ENCODE measurements around the gene CENPP. TPM values are rescaled to one million over a fixed set of nuclear protein-coding genes. Genes with fewer than 3 reads are reported as not detected.

CENPP gene
- total RNA-seq, 3 donors from 2014 or later (not counting 1 experiment from before 2014, with no cell fraction given): 10.3 to 14.5 (median 12.1) TPM

DNA sequence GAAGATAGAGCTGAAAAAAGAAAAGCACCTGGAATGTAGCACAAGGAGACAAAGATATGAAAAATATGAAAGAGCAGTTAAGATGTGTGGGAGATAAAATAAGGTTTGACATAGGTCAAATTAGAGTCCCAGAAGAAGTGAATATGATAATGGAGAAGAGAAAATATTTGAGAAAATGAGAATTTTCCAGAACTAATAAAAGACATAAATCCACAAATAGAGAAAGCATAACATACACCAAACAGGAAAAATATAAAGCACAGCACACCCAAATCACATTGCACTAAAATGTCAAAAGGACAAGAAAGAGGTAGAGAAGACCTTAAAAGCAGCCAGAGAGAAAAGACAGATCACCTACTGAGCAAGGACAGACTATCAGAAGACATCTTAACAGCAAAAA lies 300.7 kb downstream of the CENPP start:
- no peak for ATAC-seq
- H3K4me3 Mint-ChIP-seq: no peak overlapping the region
- intact Hi-C loops (cut with micrococcal nuclease): no loop called here

DNA sequence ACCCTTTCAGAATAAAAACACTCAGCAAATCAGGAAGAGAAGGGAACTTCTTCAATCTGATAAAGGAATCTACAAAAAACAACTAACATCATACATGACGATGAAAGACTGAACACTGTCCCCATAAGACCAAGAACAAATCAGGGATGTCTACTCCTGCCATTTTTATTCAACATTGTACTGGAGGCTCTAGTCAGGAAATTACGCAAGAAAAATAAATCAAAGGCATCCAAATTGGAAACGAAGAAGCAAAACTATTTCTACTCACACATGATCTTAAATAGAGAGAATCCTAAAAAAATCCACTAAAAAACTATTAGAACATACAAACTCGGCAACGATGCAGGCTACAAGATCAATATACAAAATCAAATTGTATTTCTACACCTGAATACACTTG lies 301.9 kb downstream of the CENPP start:
- TF ChIP-seq, protein P1, sequence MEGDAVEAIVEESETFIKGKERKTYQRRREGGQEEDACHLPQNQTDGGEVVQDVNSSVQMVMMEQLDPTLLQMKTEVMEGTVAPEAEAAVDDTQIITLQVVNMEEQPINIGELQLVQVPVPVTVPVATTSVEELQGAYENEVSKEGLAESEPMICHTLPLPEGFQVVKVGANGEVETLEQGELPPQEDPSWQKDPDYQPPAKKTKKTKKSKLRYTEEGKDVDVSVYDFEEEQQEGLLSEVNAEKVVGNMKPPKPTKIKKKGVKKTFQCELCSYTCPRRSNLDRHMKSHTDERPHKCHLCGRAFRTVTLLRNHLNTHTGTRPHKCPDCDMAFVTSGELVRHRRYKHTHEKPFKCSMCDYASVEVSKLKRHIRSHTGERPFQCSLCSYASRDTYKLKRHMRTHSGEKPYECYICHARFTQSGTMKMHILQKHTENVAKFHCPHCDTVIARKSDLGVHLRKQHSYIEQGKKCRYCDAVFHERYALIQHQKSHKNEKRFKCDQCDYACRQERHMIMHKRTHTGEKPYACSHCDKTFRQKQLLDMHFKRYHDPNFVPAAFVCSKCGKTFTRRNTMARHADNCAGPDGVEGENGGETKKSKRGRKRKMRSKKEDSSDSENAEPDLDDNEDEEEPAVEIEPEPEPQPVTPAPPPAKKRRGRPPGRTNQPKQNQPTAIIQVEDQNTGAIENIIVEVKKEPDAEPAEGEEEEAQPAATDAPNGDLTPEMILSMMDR (IDR thresholded peaks at IDR 0.05): no peak
- no peaks in the 10 kb centered on the region for H3K27me3 ChIP-seq (ENCODE audit: control insufficient read depth, insufficient read depth, low read length)
- no peak overlapping the region for H3K4me3 Mint-ChIP-seq
- no peak for ATAC-seq
- no peaks in the 10 kb centered on the region for H3K27me3 Mint-ChIP-seq (ENCODE audit: low read depth in 2 of 2)
- no peaks in the 10 kb centered on the region for H3K9me3 Mint-ChIP-seq
- no peaks in the 10 kb centered on the region for H3K4me1 ChIP-seq (ENCODE audit: control insufficient read depth, insufficient read depth, low read length)
- WGBS (ENCODE audit: insufficient coverage): 84% methylated on average over 5 of the region's 5 CpGs
- no peaks in the 10 kb centered on the region for H3K36me3 Mint-ChIP-seq
- H3K27ac ChIP-seq (ENCODE audit: low read length): no peak overlapping the region
- H3K36me3 ChIP-seq (ENCODE audit: control insufficient read depth, insufficient read depth, low read length): peaks cover 17% of the 10 kb centered on the region
- no peaks in the 10 kb centered on the region for H3K9me3 ChIP-seq (ENCODE audit: control insufficient read depth, insufficient read depth, low read length)
- peaks cover 0 to 10% of the 10 kb centered on the region in 2 donors for H3K4me1 Mint-ChIP-seq
- H3K4me3 ChIP-seq (ENCODE audit: low read length): no peak overlapping the region
- H3K27ac Mint-ChIP-seq: no peak overlapping the region
- no peak for DNase-seq
- intact Hi-C loops (cut with micrococcal nuclease): no loop called here

More for the DNA sequence above, 300.7 kb downstream of the CENPP start:
- Mint-ChIP-seq H3K36me3 (no peaks in the 10 kb centered on the region), H3K4me1 (peaks cover 0 to 10% of the 10 kb centered on the region in 2 donors), H3K27ac (no peak overlapping the region), H3K9me3 (no peaks in the 10 kb centered on the region), H3K27me3 (ENCODE audit: low read depth in 2 of 2) (no peaks in the 10 kb centered on the region)
- no peaks in the 10 kb centered on the region for H3K27me3 ChIP-seq (ENCODE audit: control insufficient read depth, insufficient read depth, low read length)
- no peak for DNase-seq
- H3K36me3 ChIP-seq (ENCODE audit: control insufficient read depth, insufficient read depth, low read length): peaks cover 18% of the 10 kb centered on the region
- no peak overlapping the region for H3K27ac ChIP-seq (ENCODE audit: low read length)
- H3K4me1 ChIP-seq (ENCODE audit: control insufficient read depth, insufficient read depth, low read length): no peaks in the 10 kb centered on the region
- TF ChIP-seq, protein P1 (IDR thresholded peaks at IDR 0.05): no peak
- H3K9me3 ChIP-seq (ENCODE audit: control insufficient read depth, insufficient read depth, low read length): no peaks in the 10 kb centered on the region
- no peak overlapping the region for H3K4me3 ChIP-seq (ENCODE audit: low read length)

DNA sequence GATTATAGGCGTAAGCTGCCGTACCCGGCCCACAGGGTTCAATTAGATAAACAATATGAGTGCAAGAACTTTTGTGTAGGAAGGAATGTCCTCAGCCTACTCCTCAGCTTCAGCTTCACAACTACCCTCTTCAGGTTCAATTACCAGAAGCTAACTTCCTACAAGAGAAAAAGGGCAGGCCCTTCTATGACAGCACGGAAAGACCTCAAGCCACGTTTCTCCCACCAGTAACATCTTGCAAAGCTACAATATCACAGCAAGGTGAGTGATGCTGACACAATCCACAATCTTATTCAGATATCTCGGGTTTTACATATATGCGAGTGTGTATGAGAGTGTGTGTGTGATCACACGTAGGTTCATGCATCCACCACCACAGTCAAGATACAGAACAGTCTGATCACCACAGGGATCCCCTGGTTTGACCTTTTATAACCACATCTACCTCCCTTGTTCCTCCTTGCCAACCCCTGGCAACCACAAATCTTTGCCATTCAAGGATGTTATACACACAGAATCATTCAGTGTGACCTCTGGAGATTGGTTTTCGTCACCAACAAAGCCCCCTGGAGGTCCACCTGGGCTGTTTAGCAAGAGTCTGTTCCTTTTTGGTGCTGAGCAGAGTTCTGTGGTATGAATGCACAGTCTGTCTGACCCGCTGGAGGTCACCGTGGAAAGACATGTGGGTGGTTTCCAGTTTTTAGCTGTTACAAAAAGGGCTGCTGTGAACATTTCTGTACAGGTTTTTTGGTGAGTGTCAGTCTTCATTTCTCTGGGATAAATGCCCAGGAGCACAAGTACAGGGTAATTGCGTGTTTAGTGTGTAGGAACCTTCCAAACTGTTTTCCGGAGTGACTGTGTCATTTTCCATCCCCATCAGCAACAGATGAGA lies 305.9 kb downstream of the CENPP start:
- Histone ChIP-seq H3K27ac (ENCODE audit: low read length) (no peak overlapping the region), H3K4me3 (ENCODE audit: low read length) (no peak overlapping the region), H3K36me3 (ENCODE audit: control insufficient read depth, insufficient read depth, low read length) (peaks cover 32% of the 10 kb centered on the region), H3K27me3 (ENCODE audit: control insufficient read depth, insufficient read depth, low read length) (no peaks in the 10 kb centered on the region), H3K9me3 (ENCODE audit: control insufficient read depth, insufficient read depth, low read length) (no peaks in the 10 kb centered on the region), H3K4me1 (ENCODE audit: control insufficient read depth, insufficient read depth, low read length) (no peaks in the 10 kb centered on the region)
- Mint-ChIP-seq H3K27ac (peak overlapping the region in 1 of 2 donors; percentile 49), H3K4me1 (peaks cover 0 to 4% of the 10 kb centered on the region in 2 donors), H3K36me3 (no peaks in the 10 kb centered on the region), H3K9me3 (no peaks in the 10 kb centered on the region), H3K27me3 (ENCODE audit: low read depth in 2 of 2) (no peaks in the 10 kb centered on the region), H3K4me3 (no peak overlapping the region)
- intact Hi-C loops (cut with micrococcal nuclease): loop anchor here (5.0 kb wide), 1 partner anchor 289 kb away; no protein-coding TSS in a partner anchor
- WGBS (ENCODE audit: insufficient coverage): 70% methylated on average over 7 of the region's 13 CpGs
- ATAC-seq (peak in 2 of 3 donors; percentile 18 to 41), DNase-seq (peak in 1 of 2 donors; percentile 6)
- TF ChIP-seq, protein P1 (IDR thresholded peaks at IDR 0.05): no peak

Data from natural killer cell (primary cell).